Urinary bladder (tissue), 4 donors: ENCODE results near the gene MYL11. TPM values are rescaled to one million over a fixed set of nuclear protein-coding genes. Genes with fewer than 3 reads are reported as not detected.

Experiments used
- DNase-seq: peaks from one replicate; pipeline ENCODE4 v3.0.0-alpha.2; 2015; ENCODE audit errors: extremely low spot score
- H3K27ac ChIP-seq: one replicate; pipeline ENCODE4 v1.5.1; 2013; ENCODE audit warnings: low read depth, mild to moderate bottlenecking, moderate library complexity
- H3K36me3 ChIP-seq: one replicate; pipeline ENCODE4 v1.6.1; 2013; ENCODE audit warnings: mild to moderate bottlenecking, moderate library complexity; ENCODE audit not compliant: insufficient read depth
- H3K4me1 ChIP-seq: one replicate; pipeline ENCODE4 v1.6.1; 2013; ENCODE audit warnings: mild to moderate bottlenecking, moderate library complexity; ENCODE audit not compliant: insufficient read depth
- H3K4me3 ChIP-seq: one replicate; pipeline ENCODE4 v1.5.1; 2013; ENCODE audit warnings: low read depth, low read length
- WGBS: extraction: QIAGEN DNeasy Blood & Tissue Kit; methylation state at CpG from one replicate; pipeline ENCODE4 v1.1.7; 2013; 5-methylcytosine and 5-hydroxymethylcytosine counted together
- polyA plus RNA-seq: library from polyadenylated mRNA; stranded (reverse); fragments of 200-250 nt; gene quantifications from one replicate; pipeline ENCODE4 v1.2.3, GENCODE V29; 2013
- total RNA-seq: library from RNA; depleted of rRNA; stranded (reverse); fragments of >200 nt; gene quantifications from one replicate; pipeline ENCODE4 v1.2.3, GENCODE V29; 2014
- donor health status: healthy with polysubstance abuse.
- donor health status: healthy.

The MYL11 gene
- total and polyA plus RNA-seq, 2 donors: 1.4 to 165 TPM

GRCh38 chr16:30401768-30402425, 27.3 kb downstream of the MYL11 start:
- 75% methylated on average over 8 of the region's 8 CpGs for WGBS
- no peaks in the 10 kb centered on the region for H3K4me1 ChIP-seq
- no peak for DNase-seq
- H3K36me3 ChIP-seq: no peaks in the 10 kb centered on the region
- H3K27ac ChIP-seq: no peak overlapping the region
- no peak overlapping the region for H3K4me3 ChIP-seq

- Histone ChIP-seq H3K4me1 (no peaks in the 10 kb centered on the region), H3K4me3 (peak overlapping the region; percentile 83), H3K36me3 (no peaks in the 10 kb centered on the region), H3K27ac (peak overlapping the region; percentile 38)
- 14% methylated on average over 14 of the region's 14 CpGs for WGBS
- no peak for DNase-seq
Observed at GRCh38 chr16:30406795-30407101, 32.1 kb downstream of the MYL11 start.

DNA sequence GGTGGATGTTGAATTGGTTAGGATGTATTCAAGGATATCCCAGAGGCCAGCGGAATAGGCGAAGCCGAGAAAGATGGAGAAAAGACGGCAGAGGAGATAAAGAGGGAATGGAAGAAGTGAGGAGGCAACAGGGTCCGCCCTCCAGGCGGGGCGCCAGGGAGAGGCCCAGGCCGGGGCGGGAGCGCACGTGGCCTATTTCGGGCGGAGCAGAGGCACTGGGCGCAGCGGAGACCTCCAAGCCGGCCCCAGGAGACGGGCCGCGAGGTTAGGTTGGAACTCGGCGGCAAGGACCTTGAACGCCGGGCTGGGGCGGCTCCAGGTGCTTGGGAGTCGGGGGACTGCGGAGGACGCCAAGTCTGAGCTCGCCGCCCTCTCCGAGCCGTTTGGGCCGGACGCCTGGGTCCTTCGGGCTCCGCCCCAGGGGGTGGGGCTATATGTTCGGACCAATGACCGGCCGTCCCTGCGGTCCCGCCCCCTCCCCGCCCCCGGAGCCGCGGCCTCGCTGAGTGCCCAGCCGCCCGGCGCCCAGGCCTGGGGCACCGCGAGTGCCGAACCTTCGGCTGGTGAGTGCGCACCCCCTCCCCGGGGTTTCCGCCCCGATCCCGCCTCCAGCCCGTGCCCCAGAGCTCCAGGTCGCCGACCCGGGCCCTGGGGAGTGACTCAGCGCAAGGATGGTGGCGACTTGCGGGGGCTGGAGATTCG, 32.7 kb downstream of the MYL11 start, which contains the start of gene ZNF771:
TSS of gene ZNF771 (plus strand) at position 505 of the 702 bp plus-strand sequence. CDS start 448 bp downstream, outside the sequence.
- no peaks in the 10 kb centered on the region for H3K4me1 ChIP-seq
- no peaks in the 10 kb centered on the region for H3K36me3 ChIP-seq
- H3K4me3 ChIP-seq: peak within 1 kb of the TSS; percentile 83
- under 1% methylated on average over 65 of the region's 65 CpGs for WGBS
- peak within 1 kb of the TSS; percentile 71 for H3K27ac ChIP-seq
- no peak for DNase-seq

GRCh38 chr16:30407804-30408534, 33.4 kb downstream of the MYL11 start:
- no peaks in the 10 kb centered on the region for H3K4me1 ChIP-seq
- H3K27ac ChIP-seq: peak overlapping the region; percentile 71
- peak overlapping the region; percentile 83 for H3K4me3 ChIP-seq
- no peaks in the 10 kb centered on the region for H3K36me3 ChIP-seq
- 13% methylated on average over 16 of the region's 19 CpGs for WGBS
- DNase-seq: no peak

- no peaks in the 10 kb centered on the region for H3K36me3 ChIP-seq
- WGBS: 42% methylated on average over 15 of the region's 15 CpGs
- no peak overlapping the region for H3K27ac ChIP-seq
- no peaks in the 10 kb centered on the region for H3K4me1 ChIP-seq
- DNase-seq: no peak
- H3K4me3 ChIP-seq: no peak overlapping the region
Observed at GRCh38 chr16:30409125-30410060, 34.8 kb downstream of the MYL11 start.

- H3K4me1 ChIP-seq: no peaks in the 10 kb centered on the region
- H3K27ac ChIP-seq: no peak overlapping the region
Observed at GRCh38 chr16:30413112-30413806, 38.7 kb downstream of the MYL11 start.

DNA sequence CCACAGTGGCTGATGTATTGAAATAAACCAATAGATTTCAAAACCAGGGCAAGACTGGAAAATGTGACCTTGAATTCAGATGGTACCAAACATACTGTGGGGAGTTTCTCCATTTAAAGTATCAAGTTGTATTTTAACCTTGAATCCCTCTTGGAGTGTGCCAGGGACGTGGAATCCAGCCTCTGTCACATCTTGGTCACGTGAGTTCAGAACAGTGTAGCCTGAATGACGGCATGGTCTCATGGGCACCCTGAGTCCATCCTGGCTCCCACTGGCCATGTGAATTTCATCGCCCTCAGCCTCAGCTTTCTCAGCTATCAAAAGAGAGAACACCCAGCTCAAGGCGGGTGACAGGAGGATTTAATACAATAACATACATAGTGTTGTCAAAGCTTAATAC, 39.6 kb downstream of the MYL11 start:
- DNase-seq: no peak
- H3K36me3 ChIP-seq: no peaks in the 10 kb centered on the region
- H3K4me1 ChIP-seq: no peaks in the 10 kb centered on the region
- no peak overlapping the region for H3K27ac ChIP-seq
- 87% methylated on average over 5 of the region's 5 CpGs for WGBS
- H3K4me3 ChIP-seq: no peak overlapping the region

More at GRCh38 chr16:30413112-30413806, 38.7 kb downstream of the MYL11 start:
- no peak for DNase-seq
- Histone ChIP-seq H3K4me3 (no peak overlapping the region), H3K36me3 (no peaks in the 10 kb centered on the region)
- WGBS: 87% methylated on average over 6 of the region's 6 CpGs

GRCh38 chr16:30416047-30416603, 41.5 kb downstream of the MYL11 start:
- 89% methylated on average over 4 of the region's 4 CpGs for WGBS
- H3K4me3 ChIP-seq: no peak overlapping the region
- no peaks in the 10 kb centered on the region for H3K4me1 ChIP-seq
- no peak overlapping the region for H3K27ac ChIP-seq
- H3K36me3 ChIP-seq: no peaks in the 10 kb centered on the region
- no peak for DNase-seq

- Histone ChIP-seq H3K36me3 (no peaks in the 10 kb centered on the region), H3K4me3 (peak overlapping the region; percentile 67), H3K27ac (peak overlapping the region; percentile 60), H3K4me1 (no peaks in the 10 kb centered on the region)
- no peak for DNase-seq
- WGBS: 61% methylated on average over 18 of the region's 18 CpGs
Observed at GRCh38 chr16:30416624-30417528, 42.3 kb downstream of the MYL11 start.

DNA sequence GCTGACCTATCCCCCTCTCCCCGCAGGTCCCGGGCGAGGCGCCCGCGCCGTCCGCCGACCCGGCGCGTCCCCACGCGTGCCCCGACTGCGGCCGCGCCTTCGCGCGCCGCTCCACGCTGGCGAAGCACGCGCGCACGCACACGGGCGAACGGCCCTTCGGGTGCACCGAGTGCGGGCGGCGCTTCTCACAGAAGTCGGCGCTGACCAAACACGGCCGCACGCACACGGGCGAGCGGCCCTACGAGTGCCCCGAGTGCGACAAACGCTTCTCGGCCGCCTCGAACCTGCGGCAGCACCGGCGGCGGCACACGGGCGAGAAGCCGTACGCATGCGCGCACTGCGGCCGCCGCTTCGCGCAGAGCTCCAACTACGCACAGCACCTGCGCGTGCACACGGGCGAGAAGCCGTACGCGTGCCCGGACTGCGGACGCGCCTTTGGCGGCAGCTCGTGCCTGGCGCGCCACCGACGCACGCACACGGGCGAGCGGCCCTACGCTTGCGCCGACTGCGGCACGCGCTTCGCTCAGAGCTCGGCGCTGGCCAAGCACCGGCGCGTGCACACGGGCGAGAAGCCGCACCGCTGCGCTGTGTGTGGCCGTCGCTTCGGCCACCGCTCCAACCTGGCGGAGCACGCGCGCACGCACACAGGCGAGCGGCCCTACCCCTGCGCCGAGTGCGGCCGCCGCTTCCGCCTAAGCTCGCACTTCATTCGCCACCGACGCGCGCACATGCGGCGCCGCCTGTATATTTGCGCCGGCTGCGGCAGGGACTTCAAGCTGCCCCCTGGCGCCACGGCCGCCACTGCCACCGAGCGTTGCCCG, 43.1 kb downstream of the MYL11 start:
- Histone ChIP-seq H3K27ac (peak overlapping the region; percentile 65), H3K36me3 (no peaks in the 10 kb centered on the region), H3K4me1 (no peaks in the 10 kb centered on the region), H3K4me3 (peak overlapping the region; percentile 67)
- 1% methylated on average over 140 of the region's 140 CpGs for whole genome bisulfite sequencing
- no peak for DNase-seq
